Left ventricle myocardium inferior (tissue), 1 donor: ENCODE results near the gene PRRC2A. TPM values are rescaled to one million over a fixed set of nuclear protein-coding genes. Genes with fewer than 3 reads are reported as not detected.

ENCODE experiments used
- DNase-seq: peaks from one replicate; pipeline ENCODE4 v3.0.0-alpha.2; 2020
- H3K27ac ChIP-seq: fragments of 200-600 bp; replicated peaks from 2 replicates; pipeline ENCODE4 v1.8.0; 2021
- H3K27me3 ChIP-seq: fragments of 200-600 bp; 2 replicates; pipeline ENCODE4 v1.8.0; 2021; ENCODE audit warnings: low read depth
- H3K36me3 ChIP-seq: fragments of 200-600 bp; 2 replicates; pipeline ENCODE4 v1.8.0; 2021
- H3K4me1 ChIP-seq: fragments of 200-600 bp; 2 replicates; pipeline ENCODE4 v1.8.0; 2021
- H3K4me3 ChIP-seq: fragments of 200-600 bp; 2 replicates; pipeline ENCODE4 v1.8.0; 2021; ENCODE audit warnings: mild to moderate bottlenecking, moderate library complexity
- H3K9me3 ChIP-seq: fragments of 200-600 bp; replicated peaks from 2 replicates; pipeline ENCODE4 v1.8.0; 2021
- intact Hi-C: fragments of 100-400 bp; cut with micrococcal nuclease; formaldehyde crosslinking; loops from one replicate; pipeline ENCODE4 v1.11.0; 2022
- total RNA-seq: library from RNA; stranded (reverse); fragmentation: NEBNext Ultra II Directional; extraction: Animal tissue kit (Norgen Biotek cat#: 25700); gene quantifications from one replicate; pipeline ENCODE4 v1.2.1, GENCODE V29; 2021
- TF ChIP-seq, protein P1 (sequence below): fragments of 200-600 bp; IDR thresholded peaks from 2 replicates; pipeline ENCODE4 v1.8.0; 2021; ENCODE audit warnings: antibody characterized with exemption, mild to moderate bottlenecking, borderline replicate concordance
- donor health status: DM: no; HTN: yes; CAD: no; lungs with severe emphysema.

PRRC2A gene
- total RNA-seq, 1 donor from 2014 or later: 82.4 TPM

DNA sequence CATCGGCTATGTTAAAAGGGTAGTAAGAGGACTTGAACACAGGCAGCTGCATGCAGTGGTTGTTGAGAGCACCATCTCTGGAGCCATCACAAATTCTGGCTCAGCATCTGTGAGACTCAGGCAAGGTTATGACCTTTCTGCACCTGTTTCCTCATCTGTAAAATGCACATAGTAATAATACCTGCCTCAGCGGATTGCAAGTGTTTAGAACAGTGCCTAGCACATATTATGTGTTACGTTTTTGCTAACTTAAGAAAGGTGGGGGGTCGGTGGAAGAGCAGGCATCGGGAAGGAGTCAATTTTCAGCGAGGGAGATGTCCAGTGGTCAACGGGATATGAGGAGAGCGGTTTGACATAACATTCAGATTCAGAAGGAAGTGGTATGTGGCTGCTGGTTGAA is 57.4 kb downstream of the PRRC2A start:
- H3K4me1 ChIP-seq: peaks cover 23% of the 10 kb centered on the region
- H3K4me3 ChIP-seq: no peak overlapping the region
- H3K27ac ChIP-seq: no peak overlapping the region
- no peaks in the 10 kb centered on the region for H3K27me3 ChIP-seq
- intact Hi-C loops: no loop called here
- no peak for DNase-seq
- H3K36me3 ChIP-seq: peaks cover 10% of the 10 kb centered on the region
- no peaks in the 10 kb centered on the region for H3K9me3 ChIP-seq
- TF ChIP-seq, protein P1, sequence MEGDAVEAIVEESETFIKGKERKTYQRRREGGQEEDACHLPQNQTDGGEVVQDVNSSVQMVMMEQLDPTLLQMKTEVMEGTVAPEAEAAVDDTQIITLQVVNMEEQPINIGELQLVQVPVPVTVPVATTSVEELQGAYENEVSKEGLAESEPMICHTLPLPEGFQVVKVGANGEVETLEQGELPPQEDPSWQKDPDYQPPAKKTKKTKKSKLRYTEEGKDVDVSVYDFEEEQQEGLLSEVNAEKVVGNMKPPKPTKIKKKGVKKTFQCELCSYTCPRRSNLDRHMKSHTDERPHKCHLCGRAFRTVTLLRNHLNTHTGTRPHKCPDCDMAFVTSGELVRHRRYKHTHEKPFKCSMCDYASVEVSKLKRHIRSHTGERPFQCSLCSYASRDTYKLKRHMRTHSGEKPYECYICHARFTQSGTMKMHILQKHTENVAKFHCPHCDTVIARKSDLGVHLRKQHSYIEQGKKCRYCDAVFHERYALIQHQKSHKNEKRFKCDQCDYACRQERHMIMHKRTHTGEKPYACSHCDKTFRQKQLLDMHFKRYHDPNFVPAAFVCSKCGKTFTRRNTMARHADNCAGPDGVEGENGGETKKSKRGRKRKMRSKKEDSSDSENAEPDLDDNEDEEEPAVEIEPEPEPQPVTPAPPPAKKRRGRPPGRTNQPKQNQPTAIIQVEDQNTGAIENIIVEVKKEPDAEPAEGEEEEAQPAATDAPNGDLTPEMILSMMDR: no peak

DNA sequence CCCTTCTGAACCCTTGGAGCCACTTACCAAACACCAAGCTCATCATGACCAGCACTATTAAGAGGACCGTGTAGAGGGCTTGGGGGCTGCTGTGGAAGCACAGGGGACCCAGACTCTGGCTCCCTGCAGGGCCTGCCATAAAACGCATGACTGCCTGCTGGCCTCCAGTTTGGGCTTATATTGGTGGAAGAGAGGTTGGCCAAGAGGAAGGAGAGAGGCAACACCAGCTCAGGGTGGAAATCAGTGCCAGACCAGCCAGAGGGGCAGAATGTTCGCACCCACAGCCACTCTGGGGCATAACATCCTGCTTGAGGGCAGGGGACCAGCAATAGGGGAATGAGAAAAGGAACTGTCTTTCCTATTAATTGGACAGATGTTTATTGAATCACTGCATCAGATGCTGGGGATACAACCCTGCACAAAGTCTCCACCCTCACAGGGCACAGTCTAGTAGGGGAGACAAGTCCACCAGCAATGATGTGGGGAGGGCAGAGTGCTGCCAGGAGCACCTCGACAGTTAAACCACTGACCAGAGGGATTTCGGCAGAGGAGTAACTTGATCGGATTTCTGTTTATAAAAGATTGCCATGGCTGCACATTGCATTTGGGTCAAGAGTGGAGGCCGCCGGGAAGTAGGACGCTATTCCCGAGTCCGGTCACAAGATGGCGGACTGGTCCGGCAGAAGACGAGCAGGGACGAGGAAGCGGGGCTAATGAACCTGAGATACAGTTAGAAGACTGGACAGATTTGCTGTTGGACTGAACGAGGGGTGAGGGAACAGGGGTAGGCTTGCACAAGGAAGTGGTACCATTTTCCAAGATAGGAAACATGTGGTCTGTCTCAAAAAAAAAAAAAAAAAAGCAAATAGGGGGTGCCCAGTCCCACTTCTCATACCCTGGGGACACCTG is 60.0 kb downstream of the PRRC2A start, which contains the start of gene LY6G5C:
TSS of gene LY6G5C (minus strand) at position 842 of the 909 bp plus-strand sequence. CDS start at position 148, 694 bp downstream.
- TF ChIP-seq, protein P1: peak; percentile 81
- Histone ChIP-seq H3K27ac (peak within 1 kb of the TSS; percentile 72), H3K36me3 (peaks cover 7% of the 10 kb centered on the region), H3K9me3 (no peaks in the 10 kb centered on the region), H3K4me1 (peaks cover 27% of the 10 kb centered on the region), H3K4me3 (peak within 1 kb of the TSS; percentile 74), H3K27me3 (no peaks in the 10 kb centered on the region)
- intact Hi-C loops: no loop called here
- peak; percentile 77 for DNase-seq

GRCh38 chr6:31681135-31681671 is 60.7 kb downstream of the PRRC2A start:
- peaks cover 9% of the 10 kb centered on the region for H3K36me3 ChIP-seq
- peak; percentile 38 for DNase-seq
- H3K27ac ChIP-seq: peak overlapping the region; percentile 72
- intact Hi-C loops: no loop called here
- H3K4me3 ChIP-seq: peak overlapping the region; percentile 74
- peaks cover 27% of the 10 kb centered on the region for H3K4me1 ChIP-seq
- H3K27me3 ChIP-seq: no peaks in the 10 kb centered on the region
- H3K9me3 ChIP-seq: no peaks in the 10 kb centered on the region
- TF ChIP-seq, protein P1: peak; percentile 19

GRCh38 chr6:31683591-31683990 is 63.1 kb downstream of the PRRC2A start:
- H3K9me3 ChIP-seq: no peaks in the 10 kb centered on the region
- H3K4me1 ChIP-seq: peaks cover 27% of the 10 kb centered on the region
- DNase-seq: no peak
- TF ChIP-seq, protein P1: no peak
- no peaks in the 10 kb centered on the region for H3K27me3 ChIP-seq
- no peak overlapping the region for H3K27ac ChIP-seq
- H3K36me3 ChIP-seq: peaks cover 33% of the 10 kb centered on the region
- H3K4me3 ChIP-seq: no peak overlapping the region
- intact Hi-C loops: no loop called here

- no peak for DNase-seq
- no peak overlapping the region for H3K27ac ChIP-seq
Observed at GRCh38 chr6:31686483-31686882, 66.0 kb downstream of the PRRC2A start.

More at GRCh38 chr6:31686483-31686882, 66.0 kb downstream of the PRRC2A start:
- Histone ChIP-seq H3K36me3 (peaks cover 62% of the 10 kb centered on the region), H3K9me3 (no peaks in the 10 kb centered on the region), H3K27me3 (no peaks in the 10 kb centered on the region), H3K4me3 (no peak overlapping the region), H3K4me1 (peaks cover 13% of the 10 kb centered on the region)
- TF ChIP-seq, protein P1: no peak
- intact Hi-C loops: no loop called here
